AG04450 (cell line): ENCODE data around the gene PRG2. TPM values are rescaled to one million over a fixed set of nuclear protein-coding genes. Genes with fewer than 3 reads are reported as not detected.

ENCODE experiments used
- CTCF ChIA-PET: fragments of 300-600, 350-600 bp; formaldehyde crosslinking; extraction: SDS; loops from one replicate; lab custom pipeline; 2022; ENCODE audit warnings: antibody characterized with exemption, inconsistent platforms; lab: Charles Lee
- POLR2A ChIA-PET: fragments of 350-600 bp; formaldehyde crosslinking; extraction: SDS; loops from one replicate; lab custom pipeline; 2021; ENCODE audit warnings: antibody characterized with exemption, inconsistent platforms; lab: Yijun Ruan, JAX
- DNase-seq: peaks from one replicate; pipeline ENCODE4 v3.0.0-alpha.2; 2011; ENCODE audit warnings: low read depth, low spot score
- H3K27ac ChIP-seq: one replicate; pipeline ENCODE4 v1.5.1; 2012; ENCODE audit warnings: low read depth, low read length, control low read depth
- H3K27me3 ChIP-seq: one replicate; pipeline ENCODE4 v1.6.0; 2012; ENCODE audit warnings: low read length; ENCODE audit not compliant: control insufficient read depth, insufficient read depth
- H3K4me3 ChIP-seq: 2 replicates; pipeline ENCODE4 v1.5.1; 2011; ENCODE audit warnings: mild to moderate bottlenecking, low read depth, low read length, control low read depth
- H3K9me3 ChIP-seq: 2 replicates; pipeline ENCODE4 v1.5.1; 2012; ENCODE audit warnings: low read length; ENCODE audit not compliant: control insufficient read depth, insufficient read depth
- CTCF ChIP-seq: IDR thresholded peaks from 2 replicates; pipeline ENCODE4 v1.5.1; 2011; ENCODE audit warnings: low read depth, low read length, control low read depth, inconsistent platforms
- polyA plus RNA-seq: library from polyadenylated mRNA; depleted of rRNA; stranded (reverse); fragments of >200 nt; gene quantifications from 2 replicates; pipeline ENCODE4 v1.2.3, GENCODE V29; 2011

PRG2 gene
- polyA plus RNA-seq, 1 experiment = not detected

GRCh38 chr11:57373146-57373545, 17.3 kb downstream of the PRG2 start:
- POLR2A ChIA-PET = no interaction called here
- Histone ChIP-seq H3K9me3 (no peaks in the 10 kb centered on the region; the same call in 1 of the 2 replicates), H3K27me3 (peaks cover 1% of the 10 kb centered on the region), H3K27ac (no peak overlapping the region), H3K4me3 (no peak overlapping the region)
- no peak for DNase-seq
- CTCF ChIA-PET = no interaction called here
- no peak for TF ChIP-seq CTCF

GRCh38 chr11:57370941-57371340, 19.5 kb downstream of the PRG2 start:
- Histone ChIP-seq H3K27me3 (peaks cover 4% of the 10 kb centered on the region), H3K9me3 (no peaks in the 10 kb centered on the region; the same call in 1 of the 2 replicates), H3K27ac (no peak overlapping the region), H3K4me3 (no peak overlapping the region)
- CTCF ChIA-PET = interaction anchor here (1.0 kb wide), 1 partner anchor 21 kb away, joined by 4 read pairs; no protein-coding TSS in a partner anchor
- POLR2A ChIA-PET = no interaction called here
- no peak for TF ChIP-seq CTCF
- DNase-seq = no peak

GRCh38 chr11:57370251-57370650, 20.2 kb downstream of the PRG2 start:
- DNase-seq = no peak

GRCh38 chr11:57368845-57369232, 21.6 kb downstream of the PRG2 start:
- Histone ChIP-seq H3K27ac (no peak overlapping the region), H3K9me3 (no peaks in the 10 kb centered on the region; the same call in 1 of the 2 replicates), H3K27me3 (peaks cover 18% of the 10 kb centered on the region), H3K4me3 (no peak overlapping the region)
- no peak for TF ChIP-seq CTCF
- CTCF ChIA-PET = no interaction called here
- no peak for DNase-seq
- POLR2A ChIA-PET = interaction anchor here (0.6 kb wide), 1 partner anchor 285 kb away, joined by 3 read pairs; no protein-coding TSS in a partner anchor

More at GRCh38 chr11:57370251-57370650, 20.2 kb downstream of the PRG2 start:
- Histone ChIP-seq H3K27me3 (peaks cover 11% of the 10 kb centered on the region), H3K4me3 (no peak overlapping the region), H3K27ac (no peak overlapping the region), H3K9me3 (no peaks in the 10 kb centered on the region; the same call in 1 of the 2 replicates)
- no peak for TF ChIP-seq CTCF
- ChIA-PET POLR2A (no interaction called here), CTCF (no interaction called here)

GRCh38 chr11:57368106-57368844, 22.2 kb downstream of the PRG2 start:
- no peak for DNase-seq
- Histone ChIP-seq H3K27me3 (peaks cover 22% of the 10 kb centered on the region), H3K27ac (no peak overlapping the region), H3K4me3 (no peak overlapping the region), H3K9me3 (no peaks in the 10 kb centered on the region; the same call in 1 of the 2 replicates)
- TF ChIP-seq CTCF = no peak
- CTCF ChIA-PET = no interaction called here
- POLR2A ChIA-PET = interaction anchor here (0.6 kb wide), 1 partner anchor 286 kb away, joined by 3 read pairs; no protein-coding TSS in a partner anchor
